NK-92 treated with Interleukin-12 subunit alpha and Interleukin-12 subunit beta, amount 100 ng/mL, for 24 hours (cell line): ENCODE measurements around the gene ZNF672.

Source experiments
- DNase-seq: peaks from one replicate; lab custom pipeline; 2025; lab: John Stamatoyannopoulos, UW

Gene ZNF672

DNA sequence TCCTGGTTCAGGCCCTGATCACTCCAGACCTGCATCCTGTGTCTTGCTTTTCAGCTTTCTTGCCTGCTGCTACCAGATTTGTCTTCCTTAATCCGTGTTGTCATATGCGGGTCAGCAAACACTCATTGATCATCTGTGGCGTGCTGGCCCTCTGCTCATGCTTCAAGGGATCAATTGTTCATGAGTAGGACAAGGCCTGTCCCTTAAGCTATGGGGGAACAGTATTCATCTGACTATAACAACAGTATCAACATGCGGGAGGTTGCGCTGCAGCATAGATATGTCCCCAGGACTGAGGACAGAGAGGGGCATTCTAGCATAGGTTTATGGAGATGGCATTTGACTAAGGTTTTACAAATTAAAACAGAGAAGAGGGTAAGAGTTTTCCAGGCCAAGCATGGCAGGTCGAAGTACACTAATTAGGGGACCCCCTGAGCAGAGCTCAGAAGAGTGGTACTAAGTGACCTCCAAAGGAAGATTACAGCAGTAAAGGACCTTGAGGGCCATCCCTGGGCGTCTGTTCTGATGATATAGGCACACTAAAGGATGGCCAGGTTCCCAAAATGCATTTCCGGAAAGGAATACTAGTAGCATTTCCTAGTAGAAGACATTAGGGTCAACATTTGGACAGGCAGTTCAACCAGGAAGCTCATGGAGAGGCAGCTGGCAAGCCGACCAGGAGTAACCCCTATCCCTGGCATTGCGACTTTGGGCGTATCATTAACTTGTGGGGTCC is 811 bp upstream of the ZNF672 start:
- DNase-seq = no peak

DNA sequence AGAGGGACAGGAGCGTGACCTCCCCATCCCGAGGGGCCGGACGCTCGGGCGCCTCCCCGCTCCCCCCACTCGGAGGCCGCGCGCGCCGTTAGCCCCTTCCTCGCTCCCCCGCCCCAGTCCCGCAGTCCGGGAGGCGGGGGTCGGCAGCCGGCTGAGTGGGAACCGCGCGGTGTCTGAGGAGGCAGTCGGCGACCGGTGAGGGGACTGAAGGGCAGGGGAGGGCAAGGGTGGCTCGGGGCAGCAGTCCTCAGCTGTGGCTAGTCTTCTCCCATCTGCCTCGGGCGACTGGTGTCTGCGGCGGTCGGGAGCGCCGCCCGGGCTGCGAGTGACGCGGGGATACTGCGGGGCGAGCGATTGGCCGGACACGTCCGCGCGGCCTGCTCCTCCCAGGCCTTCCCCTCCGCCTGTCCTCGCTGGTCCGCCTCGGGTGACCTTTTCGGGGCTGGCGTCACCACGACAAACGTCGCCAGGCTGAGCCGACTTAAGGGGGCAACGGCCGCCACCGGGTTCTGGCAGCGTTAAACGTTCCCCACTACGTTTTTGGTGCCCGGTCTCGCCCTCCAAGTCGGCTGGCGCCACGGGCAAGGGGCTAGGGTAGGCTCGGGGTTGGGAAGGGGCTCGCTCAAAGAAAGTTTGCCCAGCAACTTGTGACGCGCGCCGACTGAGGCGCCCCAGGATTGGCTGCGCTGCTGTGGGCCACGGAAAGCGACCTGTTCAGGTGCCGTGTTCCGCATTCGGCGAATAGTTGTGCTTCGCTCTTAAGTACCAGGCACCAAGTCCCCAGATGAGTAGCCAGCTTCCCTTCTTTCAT is 538 bp downstream of the ZNF672 start:
- DNase-seq = peak; percentile 84

DNA sequence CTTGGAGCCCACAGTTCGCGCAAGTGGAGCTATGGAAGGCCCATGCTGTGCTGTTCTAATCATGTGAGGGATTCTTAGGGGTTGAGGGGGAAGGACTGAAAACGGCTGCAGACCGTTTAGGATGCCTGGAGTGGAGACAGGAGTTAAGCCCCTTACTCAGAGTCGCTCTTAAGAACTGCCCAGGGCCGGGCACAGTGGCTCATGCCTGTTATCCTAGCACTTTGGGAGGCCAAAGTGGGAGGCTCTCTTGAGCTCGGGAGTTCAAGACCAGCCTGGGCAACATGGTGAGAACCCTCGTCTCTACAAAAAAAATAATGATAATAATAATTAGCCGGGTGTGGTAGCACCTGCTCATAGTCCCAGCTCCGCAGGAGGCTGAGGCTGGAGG is 1.1 kb downstream of the ZNF672 start:
- no peak for DNase-seq

DNA sequence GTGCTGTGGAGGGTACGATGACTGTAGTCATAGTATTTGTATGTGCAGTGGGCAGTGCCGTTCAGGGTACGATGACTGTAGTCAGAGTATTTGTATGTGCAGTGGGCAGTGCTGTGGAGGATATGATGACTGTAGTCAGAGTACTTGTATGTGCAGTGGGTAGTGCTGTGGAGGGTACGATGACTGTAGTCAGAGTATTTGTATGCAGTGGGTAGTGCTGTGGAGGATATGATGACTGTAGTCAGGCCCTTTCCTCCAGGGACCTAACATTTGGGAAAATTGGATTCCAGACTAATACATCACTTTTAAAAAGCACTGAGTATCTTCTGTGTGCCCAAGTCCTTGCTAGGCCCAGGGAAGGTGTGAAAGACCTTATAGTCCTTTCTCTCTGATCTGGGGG is 2.9 kb downstream of the ZNF672 start:
- DNase-seq = no peak

DNA sequence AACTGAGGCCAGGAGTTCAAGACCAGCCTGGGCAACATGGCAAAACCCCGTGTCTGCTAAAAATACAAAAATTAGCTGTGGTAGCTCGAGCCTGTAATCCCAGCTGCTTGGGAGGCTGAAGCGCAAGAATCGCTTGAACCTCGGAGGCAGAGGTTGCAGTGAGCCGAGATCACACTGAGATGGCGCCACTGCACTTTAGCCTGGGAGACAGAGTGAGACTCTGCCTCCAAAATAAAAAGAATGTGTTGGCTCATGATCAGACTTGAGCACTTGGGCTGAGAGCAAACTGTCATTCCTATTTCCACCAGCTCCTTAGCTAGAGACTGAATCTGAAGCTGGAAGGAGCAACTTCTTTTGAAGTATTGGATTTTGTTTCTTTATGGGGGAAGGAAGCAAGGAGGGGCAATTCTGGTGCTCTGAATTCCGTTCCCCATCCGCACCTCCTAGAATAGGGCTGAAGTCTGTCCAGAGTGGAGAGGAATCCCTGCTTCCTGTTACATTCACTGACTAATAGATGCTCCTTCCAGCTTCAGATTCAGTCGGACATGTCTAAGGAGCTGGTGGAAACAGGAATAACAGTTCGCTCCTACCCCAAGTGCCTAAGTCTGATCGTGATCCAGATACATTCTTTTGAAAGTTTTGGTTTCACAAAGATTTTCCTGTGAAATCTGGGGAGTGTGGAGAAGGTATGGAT is 3.8 kb downstream of the ZNF672 start:
- no peak for DNase-seq

DNA sequence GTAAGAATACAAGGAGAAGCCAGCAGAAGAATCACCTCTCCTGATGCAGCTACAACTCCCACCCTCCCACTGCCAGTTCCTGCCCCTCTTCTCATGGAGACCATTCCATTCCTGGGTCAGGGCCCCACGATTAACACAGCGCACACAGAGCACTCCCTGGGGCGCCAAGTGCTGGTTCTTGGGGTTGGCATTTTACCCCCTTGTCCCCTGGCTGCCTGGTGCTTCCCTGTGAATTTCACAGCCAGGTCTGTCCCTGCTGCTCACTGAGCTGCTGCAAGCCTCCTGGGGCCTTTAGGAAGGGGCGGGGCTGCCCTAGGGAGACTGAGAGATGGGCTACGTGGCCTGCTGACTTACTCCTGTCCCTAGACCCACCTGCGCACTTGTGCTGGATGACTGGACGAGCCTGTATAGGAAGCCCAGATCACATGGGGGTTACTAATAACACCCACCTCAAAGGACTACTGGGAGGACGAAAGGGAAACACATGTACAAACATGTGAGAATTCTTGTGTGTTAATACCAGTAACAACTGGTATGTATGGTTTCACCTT is 4.8 kb downstream of the ZNF672 start:
- no peak for DNase-seq

DNA sequence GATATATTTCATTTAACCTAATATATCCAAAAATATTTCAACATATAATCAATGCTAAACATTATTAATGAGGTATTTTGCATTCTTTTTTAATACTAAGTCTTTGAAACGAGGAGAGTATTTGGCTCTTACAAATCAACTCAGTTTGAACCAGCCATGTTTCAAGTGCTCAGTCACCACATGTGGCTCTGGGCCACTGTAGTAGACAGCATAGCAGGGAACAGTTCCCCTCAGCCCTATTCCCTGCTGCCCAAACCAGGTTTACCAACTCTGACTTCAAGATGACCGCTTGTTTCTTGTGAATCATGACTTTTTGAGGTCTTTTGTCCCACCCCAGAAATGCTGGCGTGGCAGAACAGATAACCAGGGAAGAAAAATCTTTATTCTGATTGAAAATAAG is 5.7 kb downstream of the ZNF672 start:
- DNase-seq = no peak

DNA sequence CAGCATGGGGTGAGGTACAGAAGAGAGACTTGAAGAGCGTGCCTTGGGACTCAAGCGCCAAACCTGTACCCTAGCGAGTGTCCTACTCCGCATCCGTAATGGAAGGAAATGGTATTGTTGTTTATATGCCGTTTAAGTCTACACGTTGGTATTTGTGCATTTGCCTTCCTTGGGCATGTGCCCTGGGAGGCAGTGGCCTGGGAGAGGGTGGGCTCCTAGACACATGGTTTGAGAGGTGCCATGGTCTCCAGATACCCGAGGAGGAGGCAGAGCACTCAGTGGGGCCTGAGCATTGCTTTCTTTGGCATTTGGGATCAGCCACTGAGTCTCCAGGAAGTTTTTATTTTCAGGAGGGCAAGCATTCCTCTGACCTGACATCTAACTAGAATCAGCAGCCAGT is 6.5 kb downstream of the ZNF672 start:
- no peak for DNase-seq

DNA sequence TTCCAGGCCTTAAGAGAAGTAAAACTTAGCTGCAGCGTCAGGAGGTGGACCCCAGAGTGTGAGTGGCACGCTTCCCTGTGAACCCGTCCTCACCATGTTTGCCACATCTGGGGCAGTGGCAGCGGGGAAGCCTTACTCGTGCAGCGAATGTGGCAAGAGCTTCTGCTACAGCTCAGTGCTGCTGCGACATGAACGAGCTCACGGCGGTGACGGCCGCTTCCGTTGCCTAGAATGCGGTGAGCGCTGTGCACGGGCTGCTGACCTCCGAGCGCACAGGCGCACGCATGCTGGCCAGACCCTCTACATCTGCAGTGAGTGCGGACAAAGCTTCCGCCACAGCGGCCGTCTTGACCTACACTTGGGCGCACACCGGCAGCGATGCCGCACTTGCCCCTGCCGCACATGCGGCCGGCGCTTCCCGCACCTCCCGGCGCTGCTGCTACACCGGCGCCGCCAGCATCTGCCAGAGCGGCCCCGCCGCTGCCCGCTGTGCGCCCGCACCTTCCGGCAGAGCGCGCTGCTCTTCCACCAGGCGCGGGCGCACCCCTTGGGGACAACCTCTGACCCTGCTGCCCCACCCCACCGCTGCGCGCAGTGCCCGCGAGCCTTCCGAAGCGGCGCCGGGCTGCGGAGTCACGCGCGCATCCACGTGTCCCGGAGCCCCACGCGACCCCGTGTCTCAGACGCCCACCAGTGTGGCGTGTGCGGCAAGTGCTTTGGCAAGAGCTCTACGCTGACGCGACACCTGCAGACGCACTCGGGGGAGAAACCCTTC is 9.3 kb downstream of the ZNF672 start:
- DNase-seq = no peak

DNA sequence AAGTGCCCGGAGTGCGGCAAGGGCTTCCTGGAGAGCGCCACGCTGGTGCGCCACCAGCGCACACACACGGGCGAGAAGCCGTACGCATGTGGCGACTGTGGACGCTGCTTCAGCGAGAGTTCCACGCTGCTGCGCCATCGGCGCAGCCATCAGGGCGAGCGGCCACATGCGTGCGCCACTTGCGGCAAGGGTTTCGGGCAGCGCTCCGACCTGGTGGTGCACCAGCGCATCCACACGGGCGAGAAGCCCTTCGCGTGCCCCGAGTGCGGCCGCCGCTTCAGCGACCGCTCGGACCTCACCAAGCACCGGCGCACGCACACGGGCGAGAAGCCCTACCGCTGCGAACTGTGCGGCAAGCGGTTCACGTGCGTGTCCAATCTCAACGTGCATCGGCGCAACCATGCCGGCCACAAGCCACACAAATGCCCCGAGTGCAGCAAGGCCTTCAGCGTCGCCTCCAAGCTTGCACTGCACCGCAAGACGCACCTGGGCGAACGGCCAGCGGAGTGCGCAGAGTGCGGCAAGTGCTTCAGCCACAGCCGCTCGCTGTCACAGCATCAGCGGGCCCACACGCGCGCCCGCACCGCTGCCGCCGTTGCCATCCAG is 10.0 kb downstream of the ZNF672 start:
- no peak for DNase-seq

DNA sequence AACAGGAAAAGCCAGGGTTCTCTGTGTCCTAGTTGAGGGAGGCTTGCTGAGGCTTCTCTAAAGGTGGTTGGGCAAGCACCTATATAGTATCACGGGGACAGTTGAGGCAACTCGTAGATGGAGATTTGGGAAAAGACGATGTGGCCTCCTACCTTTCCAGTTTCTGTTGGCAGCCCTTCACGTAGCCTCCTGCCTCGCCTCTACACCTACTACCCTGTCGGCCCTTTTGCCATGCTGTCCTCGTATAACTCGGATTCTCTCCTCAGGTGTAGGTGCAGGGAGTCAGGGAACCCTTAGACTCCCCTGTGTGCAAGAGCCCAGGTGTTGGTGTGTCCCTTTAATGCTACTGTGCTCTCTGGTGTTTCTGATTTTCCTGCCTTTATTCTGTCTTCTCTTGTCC is 10.6 kb downstream of the ZNF672 start:
- DNase-seq = no peak

DNA sequence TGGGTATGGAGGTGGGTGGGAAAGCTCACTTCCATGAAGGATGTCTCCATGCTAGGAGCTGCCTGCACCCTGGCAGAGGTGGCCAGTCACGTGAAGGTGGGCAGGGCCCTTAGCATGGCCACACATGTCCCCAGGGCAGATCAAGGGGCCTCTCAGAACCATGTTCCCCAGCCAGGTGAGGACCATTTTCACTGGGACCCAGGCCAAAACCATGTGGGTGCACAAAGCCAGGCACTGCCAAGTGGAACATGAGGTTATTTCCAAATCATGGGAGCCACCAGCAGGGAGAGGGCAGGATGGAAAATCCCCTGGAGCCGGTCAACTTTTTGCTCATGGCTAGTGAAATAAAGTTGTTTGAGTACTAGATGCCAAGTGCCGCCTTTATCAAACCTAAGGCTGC is 11.1 kb downstream of the ZNF672 start:
- DNase-seq = no peak

DNA sequence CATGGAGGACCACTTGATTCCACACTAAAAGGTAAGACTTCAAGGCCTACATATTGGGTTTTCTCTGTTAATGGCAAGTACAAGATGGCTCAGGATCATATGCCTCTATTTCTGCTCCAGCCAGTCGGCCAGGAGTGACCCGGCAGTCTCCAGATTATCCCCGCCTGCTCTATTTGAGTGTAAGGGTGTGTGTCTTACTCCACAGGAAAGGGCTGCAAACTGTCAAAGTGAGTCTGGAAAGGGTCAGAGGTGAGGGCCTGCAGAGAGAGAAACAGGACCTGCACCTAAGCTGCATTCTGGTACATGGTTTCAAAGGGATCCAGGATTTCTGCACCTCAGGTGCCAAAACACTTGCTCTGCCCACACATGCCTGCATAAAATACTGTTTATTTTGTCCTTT is 11.6 kb downstream of the ZNF672 start:
- DNase-seq = no peak

DNA sequence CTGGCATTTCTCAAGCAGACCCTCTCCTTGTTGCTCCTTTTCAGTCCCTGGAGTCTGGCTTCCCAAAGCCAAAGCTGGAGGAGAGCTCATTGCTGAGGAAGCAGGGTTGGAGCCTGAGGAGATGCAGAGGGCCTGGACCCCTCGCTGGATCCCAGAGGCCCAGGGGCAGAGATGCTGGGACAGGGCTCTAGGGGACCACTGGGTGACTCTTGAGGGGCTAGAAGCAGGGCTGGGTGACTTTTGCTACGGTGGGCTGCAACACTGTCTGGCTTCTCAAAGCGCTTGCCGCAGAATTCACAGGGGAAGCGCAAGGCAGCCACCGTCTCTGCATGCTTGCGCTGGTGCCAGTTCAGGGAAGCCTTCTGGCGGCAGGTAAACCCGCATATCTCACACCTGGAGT is 12.1 kb downstream of the ZNF672 start:
- DNase-seq = no peak

DNA sequence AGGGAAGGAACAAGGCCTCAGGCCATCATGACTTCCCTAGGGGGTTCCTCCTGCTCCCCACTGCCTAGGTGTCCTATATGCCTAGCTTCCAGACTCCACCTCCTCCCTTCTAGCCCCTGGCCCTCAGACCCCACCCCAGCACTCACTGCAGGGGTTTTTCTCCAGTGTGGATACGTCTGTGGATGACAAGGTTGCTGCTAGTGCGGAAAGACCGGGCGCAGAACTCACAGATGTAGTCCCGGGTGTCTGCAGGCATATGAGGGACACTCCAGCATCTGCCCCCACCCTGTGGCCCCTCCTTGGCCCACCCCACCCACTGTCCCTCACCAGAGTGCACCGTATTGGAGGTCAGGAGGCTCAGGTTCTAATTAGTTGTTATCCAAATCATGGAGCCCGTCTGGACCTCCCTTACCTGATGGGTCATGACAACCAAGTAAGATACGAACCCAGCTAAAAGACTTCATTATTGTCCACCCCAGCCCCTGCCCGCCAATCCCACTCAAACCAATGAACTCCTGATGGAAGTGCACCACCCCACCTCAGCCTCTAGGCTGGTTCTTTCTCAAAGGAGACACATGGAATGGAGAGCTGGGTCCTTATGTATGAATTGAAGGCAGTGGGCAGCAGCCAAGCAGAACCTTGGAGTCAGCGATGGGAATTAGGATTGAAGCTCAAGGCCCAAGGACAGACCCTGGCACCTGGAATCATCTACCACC is 12.7 kb downstream of the ZNF672 start:
- no peak for DNase-seq

DNA sequence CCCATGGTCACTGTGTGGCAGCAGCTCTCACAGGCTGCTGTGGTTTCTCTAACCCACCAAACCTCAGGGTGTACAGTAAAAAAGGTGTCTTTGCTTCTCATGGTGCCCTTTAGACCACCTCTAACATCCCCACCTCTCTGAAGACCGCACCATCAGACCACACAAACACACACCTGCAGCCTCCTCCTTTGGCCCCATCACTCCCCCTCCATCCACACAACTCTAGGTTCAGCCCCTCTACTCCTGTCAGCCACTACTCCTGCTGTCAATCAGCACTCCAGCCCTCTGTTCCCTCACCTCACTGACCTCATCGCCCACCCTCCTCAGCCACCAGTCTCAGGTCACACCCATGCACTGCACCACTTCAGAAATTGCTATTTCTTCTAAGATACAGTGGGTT is 13.4 kb downstream of the ZNF672 start:
- no peak for DNase-seq

DNA sequence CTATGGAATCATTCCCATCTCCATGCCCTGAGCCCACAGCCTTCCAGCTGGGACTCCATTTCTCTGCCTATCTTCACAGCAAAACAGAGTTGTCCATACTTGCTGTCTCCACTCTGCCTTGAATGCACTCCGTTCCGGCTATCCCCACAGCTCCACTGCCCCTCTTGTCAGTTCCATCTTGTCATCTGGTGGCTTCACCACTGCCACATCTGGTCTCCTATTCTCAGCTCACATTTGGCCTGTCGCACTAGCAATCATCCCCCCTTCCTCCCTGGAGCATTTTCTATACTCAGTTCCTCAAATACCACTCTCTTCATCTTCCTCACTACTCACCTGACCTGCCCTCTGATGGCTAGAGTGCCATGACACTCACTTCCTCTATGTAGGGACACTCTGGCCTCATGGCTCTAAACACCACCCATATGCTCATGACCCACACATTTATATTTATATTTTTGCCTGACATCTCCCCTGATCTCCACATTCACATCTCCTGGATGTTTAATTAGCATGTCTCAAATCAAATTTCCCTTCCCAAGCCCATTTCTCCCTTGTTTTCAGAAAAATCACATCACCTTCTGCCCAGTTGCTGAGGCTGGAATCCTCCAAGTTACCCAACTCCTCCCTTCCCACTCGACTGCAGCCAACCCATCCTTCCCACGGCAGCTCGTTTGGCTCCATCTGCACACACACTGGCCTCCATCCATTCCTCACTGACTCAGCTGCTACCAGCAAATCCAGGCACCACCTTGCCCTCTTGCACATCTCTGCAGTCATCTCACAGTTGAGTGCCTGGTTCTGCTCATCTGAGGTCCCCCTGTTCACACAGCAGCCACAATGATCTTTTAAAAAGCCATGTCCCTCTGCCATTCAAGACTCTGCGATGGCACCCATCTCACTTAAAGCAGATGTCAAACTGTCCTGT is 14.7 kb downstream of the ZNF672 start:
- no peak for DNase-seq

DNA sequence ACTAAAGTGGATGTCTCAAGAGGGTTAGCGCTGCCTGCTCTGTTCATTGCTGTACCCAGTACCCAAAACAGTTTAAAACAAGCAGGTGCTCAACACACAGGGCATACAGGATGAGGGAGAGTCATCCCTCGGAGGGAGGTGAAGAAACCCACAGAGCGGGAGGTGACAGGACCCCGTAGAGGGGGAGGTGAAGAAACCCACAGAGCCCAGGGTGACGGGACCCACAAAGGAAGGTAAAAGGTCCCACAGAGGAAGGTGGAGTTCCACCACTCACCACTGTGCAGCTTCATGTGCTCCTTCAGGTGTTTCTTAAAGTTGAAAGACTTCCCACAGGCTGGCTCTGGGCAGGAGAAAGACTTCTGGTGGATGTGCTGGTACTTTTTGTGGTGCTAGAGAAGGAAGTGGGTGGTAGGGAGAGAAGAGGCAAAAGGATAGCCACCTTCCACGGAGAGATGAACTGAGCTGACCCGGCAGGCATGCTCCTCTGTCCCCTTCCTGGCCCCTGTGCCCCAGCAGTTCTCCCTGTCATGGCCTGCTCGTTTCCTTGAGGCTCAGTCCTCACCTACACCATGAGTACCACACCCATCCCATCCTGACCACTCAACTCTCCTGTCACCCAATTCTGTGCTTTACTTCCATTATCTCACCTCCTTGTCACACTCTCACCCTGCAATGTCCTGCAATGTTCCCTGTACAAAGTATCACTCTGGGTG is 15.8 kb downstream of the ZNF672 start:
- DNase-seq = no peak

DNA sequence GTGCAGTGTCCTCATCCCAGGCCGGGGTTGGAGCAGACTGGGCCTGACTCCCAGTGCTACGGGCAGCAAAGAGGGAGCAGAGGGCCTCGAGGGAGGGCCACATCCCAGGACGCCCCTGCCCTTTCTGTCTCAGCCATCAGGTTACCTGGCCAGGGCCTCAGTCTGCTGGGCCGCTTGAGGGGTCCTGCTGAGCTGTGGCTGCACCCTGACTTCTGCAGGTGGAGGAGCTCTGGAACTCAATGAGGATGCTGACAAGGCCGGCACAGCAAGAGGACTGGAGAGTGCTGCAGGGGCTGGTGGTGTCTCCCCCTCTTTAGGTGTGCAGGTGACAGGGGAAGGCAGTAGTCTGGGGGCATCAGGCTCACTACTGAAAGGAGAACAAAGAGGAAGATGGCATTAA is 17.6 kb downstream of the ZNF672 start:
- no peak for DNase-seq
